Rectal smooth muscle tissue (tissue), 1 donor: Measurements from ENCODE around the gene OR8H1.

Experiments used
- H3K27ac ChIP-seq: one replicate; pipeline ENCODE4 v1.7.0; 2013; ENCODE audit warnings: low read depth, low read length, inconsistent platforms
- H3K27me3 ChIP-seq: one replicate; pipeline ENCODE4 v1.7.0; 2013; ENCODE audit warnings: low read length; ENCODE audit not compliant: control insufficient read depth, insufficient read depth
- H3K36me3 ChIP-seq: one replicate; pipeline ENCODE4 v1.7.0; 2013; ENCODE audit warnings: low read length; ENCODE audit not compliant: control insufficient read depth, insufficient read depth
- H3K4me1 ChIP-seq: one replicate; pipeline ENCODE4 v1.7.0; 2013; ENCODE audit warnings: low read length; ENCODE audit not compliant: control insufficient read depth, insufficient read depth
- H3K4me3 ChIP-seq: one replicate; pipeline ENCODE4 v1.7.0; 2013; ENCODE audit warnings: low read length
- H3K9ac ChIP-seq: one replicate; pipeline ENCODE4 v1.7.0; 2013; ENCODE audit warnings: low read length

Gene OR8H1, protein sequence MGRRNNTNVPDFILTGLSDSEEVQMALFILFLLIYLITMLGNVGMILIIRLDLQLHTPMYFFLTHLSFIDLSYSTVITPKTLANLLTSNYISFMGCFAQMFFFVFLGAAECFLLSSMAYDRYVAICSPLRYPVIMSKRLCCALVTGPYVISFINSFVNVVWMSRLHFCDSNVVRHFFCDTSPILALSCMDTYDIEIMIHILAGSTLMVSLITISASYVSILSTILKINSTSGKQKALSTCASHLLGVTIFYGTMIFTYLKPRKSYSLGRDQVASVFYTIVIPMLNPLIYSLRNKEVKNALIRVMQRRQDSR

DNA sequence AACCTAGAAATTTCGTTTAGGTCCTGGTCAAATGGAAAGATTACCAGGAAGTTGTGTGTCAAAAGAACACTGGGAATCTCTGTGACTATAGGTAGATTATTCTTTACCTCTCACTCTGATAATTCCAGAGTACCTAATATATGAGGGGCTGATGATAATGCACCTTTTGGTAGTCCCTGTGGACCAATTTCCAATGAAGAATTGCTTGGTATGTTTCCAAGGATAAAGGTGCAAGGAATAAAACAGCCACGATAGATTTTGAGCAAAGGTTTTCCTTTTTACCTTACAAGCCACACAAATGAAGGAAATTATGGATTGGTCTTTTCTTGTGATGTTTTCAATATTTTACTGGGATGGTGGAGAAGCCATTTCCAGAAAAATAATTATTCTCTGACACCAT, at the start of gene OR8H1:
TSS of gene OR8H1 (minus strand) at position 101 of the 400 bp plus-strand sequence. CDS start 1,192 bp downstream, outside the sequence.
- Histone ChIP-seq H3K9ac (no peak within 1 kb of the TSS), H3K4me1 (no peaks in the 10 kb centered on the region), H3K27ac (no peak within 1 kb of the TSS), H3K4me3 (no peak within 1 kb of the TSS), H3K27me3 (no peaks in the 10 kb centered on the region), H3K36me3 (no peaks in the 10 kb centered on the region)

DNA sequence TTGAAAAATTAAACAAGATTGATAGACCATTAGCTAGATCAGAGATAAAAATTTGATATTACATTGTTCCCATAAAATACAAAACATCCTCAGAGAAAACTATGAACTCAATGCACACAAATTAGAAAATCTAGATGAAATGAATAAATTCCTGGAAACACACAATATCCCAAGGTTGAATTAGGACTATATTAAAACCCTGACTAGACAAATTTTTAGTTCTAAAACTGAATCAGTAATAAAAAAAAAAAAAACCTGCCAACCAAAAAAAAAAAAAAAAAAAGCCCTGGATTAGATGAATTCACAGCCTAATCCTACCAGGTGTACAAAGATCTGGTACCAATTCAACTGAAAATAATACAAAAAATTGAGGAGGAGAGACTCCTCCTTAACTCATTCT, 48.2 kb upstream of the OR8H1 start:
- Histone ChIP-seq H3K4me1 (no peaks in the 10 kb centered on the region), H3K4me3 (no peak overlapping the region), H3K36me3 (no peaks in the 10 kb centered on the region), H3K27ac (no peak overlapping the region), H3K9ac (no peak overlapping the region), H3K27me3 (no peaks in the 10 kb centered on the region)

DNA sequence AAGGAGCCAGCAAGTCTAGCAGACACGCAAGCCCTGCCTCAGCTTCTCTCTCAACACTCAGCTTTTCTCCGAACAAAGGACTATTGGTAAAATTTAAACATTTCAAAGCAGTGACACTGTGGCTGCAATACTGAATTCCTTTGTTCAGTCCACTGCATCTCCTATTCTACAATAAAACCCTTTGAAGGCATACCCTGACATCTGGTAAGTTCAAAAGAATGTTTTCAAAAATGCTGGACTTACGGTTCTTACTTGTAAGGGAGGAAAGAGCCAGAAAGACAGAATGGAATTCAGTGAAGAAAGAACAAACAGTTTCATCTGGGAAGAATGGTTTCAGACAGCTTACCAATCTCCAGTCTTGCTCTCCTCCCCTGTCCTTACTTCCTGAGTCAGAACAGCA, 41.1 kb upstream of the OR8H1 start:
- Histone ChIP-seq H3K4me1 (no peaks in the 10 kb centered on the region), H3K36me3 (no peaks in the 10 kb centered on the region), H3K4me3 (no peak overlapping the region), H3K9ac (no peak overlapping the region), H3K27me3 (no peaks in the 10 kb centered on the region), H3K27ac (no peak overlapping the region)

DNA sequence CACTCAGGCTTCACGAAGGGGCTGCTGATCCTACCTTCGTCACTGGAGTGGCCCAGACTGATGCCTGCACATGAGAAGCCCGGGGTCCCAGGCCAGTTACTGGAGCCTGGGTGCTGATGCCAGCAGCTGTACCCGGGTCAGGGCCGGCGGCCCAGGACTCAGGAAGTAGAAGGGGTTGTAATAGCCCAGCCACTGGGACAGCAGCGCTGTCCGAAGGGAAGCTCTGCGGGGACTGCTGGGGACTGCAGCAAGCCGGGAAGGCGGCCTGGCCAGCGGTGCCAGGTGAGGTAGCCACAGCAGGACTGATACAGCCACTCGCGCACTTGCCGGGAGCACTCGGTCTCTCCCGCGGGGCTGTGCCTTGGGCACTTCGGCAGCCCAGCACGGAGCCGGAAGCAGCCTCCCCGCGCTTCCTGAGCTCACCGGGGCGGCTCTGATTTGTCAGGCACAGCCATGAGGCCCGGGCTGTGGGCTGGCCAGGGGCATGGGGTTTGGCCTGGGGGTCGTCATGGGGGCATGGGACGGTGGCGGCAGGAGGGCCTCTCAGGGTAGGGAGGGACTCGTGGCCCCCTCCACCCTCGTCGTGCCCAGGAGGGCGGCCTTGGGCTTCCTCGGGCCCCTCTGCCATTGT, 39.9 kb upstream of the OR8H1 start:
- no peak overlapping the region for H3K27ac ChIP-seq
- no peak overlapping the region for H3K9ac ChIP-seq
- no peaks in the 10 kb centered on the region for H3K36me3 ChIP-seq
- H3K4me3 ChIP-seq = no peak overlapping the region
- no peaks in the 10 kb centered on the region for H3K4me1 ChIP-seq
- H3K27me3 ChIP-seq = no peaks in the 10 kb centered on the region

DNA sequence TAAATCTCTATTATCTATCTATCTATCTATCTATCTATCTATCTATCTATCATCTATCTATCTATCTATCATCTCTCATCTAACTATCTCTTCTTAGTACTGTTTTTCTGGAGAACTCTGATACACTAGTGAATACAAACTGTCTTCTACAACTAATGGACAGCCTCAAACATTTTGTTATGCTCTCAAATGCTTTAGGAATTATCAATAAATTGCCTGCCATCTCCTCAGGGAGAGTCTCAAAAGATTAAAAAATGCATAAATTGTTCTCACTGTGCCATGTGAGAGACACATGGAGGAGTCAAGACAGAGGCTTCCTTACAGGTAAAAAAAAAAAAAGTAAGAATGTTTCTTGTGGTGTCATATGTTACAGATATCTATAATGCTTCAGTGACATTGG, 22.8 kb upstream of the OR8H1 start, which contains the start of gene OR8K3:
TSS of gene OR8K3 (plus strand) at position 301 of the 400 bp plus-strand sequence. CDS start 3,163 bp downstream, outside the sequence.
- no peak within 1 kb of the TSS for H3K27ac ChIP-seq
- no peaks in the 10 kb centered on the region for H3K4me1 ChIP-seq
- H3K9ac ChIP-seq = no peak within 1 kb of the TSS
- H3K4me3 ChIP-seq = no peak within 1 kb of the TSS
- no peaks in the 10 kb centered on the region for H3K36me3 ChIP-seq
- H3K27me3 ChIP-seq = no peaks in the 10 kb centered on the region

DNA sequence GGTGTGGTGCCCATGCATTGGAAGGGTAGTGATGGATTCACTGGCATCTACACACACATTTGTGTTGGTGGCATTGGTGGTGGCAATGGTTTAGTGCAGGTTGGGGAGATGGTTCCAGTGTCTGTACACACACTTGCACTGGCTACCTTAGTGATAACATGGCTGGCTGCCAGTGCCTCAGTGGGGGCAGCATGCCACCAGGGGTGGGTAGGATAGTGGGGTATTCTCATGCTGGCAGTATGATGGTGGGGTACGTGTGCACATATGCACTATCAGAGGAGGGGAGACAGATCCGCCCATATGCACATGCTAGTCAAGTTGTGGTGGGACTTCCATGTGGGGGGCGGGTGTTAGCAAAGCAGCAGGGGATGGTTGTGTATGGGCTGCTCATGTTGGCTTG, 15.8 kb upstream of the OR8H1 start:
- no peak overlapping the region for H3K27ac ChIP-seq
- no peak overlapping the region for H3K4me3 ChIP-seq
- H3K4me1 ChIP-seq = no peaks in the 10 kb centered on the region
- no peaks in the 10 kb centered on the region for H3K27me3 ChIP-seq
- no peaks in the 10 kb centered on the region for H3K36me3 ChIP-seq
- no peak overlapping the region for H3K9ac ChIP-seq

DNA sequence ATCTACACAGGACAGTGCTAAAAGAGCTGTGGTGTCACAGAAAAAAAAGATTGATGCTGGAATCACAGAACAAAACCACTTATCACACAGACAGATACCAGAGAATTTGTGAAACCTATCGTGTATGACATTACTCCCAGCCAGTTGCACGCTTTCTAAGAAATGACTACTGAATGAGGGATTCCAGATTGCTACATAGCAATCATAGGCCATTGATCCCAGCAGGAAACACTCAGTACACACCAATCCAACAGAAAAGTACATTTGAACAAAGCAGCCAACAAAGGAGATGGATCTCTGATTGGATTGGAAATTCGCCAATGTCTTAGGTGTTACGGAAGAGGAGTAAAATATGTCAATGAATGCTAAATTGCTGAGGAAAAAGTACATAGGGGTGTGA, 4.8 kb upstream of the OR8H1 start:
- H3K27me3 ChIP-seq = no peaks in the 10 kb centered on the region
- H3K27ac ChIP-seq = no peak overlapping the region
- no peaks in the 10 kb centered on the region for H3K36me3 ChIP-seq
- no peak overlapping the region for H3K9ac ChIP-seq
- no peaks in the 10 kb centered on the region for H3K4me1 ChIP-seq
- no peak overlapping the region for H3K4me3 ChIP-seq

DNA sequence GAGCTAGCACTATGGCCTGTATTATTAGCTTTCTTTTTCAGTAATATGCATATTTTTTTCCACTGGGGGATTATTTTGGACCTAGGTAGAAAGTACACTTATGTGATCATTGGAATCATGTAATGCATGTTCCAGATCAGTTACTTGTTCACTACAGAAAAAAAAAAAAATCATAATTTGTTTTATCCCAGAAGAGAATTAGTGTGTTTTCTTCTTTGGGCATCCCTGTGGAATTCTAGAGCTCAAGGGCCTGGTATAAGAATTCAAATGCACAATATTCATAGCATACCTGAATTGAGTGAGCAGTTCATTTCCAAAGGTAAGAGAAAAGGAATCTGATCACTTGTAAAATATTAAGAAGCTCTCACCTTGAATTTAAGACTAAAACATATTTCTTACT, 18.2 kb downstream of the OR8H1 start, which contains the start of gene OR5T1:
TSS of gene OR5T1 (plus strand) at position 301 of the 400 bp plus-strand sequence. CDS start 1,485 bp downstream, outside the sequence.
- H3K4me3 ChIP-seq = no peak within 1 kb of the TSS
- no peaks in the 10 kb centered on the region for H3K36me3 ChIP-seq
- H3K4me1 ChIP-seq = no peaks in the 10 kb centered on the region
- H3K27ac ChIP-seq = no peak within 1 kb of the TSS
- no peaks in the 10 kb centered on the region for H3K27me3 ChIP-seq
- H3K9ac ChIP-seq = no peak within 1 kb of the TSS

DNA sequence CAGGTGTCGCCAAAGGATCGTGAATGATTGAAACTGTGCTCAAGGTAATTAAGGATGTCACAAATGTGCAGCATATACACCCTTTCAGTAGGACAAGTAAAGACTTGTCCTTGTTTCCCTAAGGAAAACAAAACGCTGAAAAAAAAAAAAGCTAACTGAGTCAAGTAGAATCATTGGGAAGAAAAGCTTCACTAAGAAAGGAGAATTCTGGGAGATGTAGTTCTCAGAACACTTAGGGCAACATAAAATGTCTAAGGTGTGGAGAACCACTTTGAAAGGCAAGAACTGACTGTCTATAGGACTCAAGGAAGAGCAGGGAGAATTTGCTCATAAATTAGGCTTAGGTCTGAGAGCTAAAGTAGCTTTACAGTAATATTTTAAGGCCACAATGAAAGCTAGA, 21.0 kb downstream of the OR8H1 start:
- Histone ChIP-seq H3K36me3 (no peaks in the 10 kb centered on the region), H3K4me3 (no peak overlapping the region), H3K4me1 (no peaks in the 10 kb centered on the region), H3K27me3 (no peaks in the 10 kb centered on the region), H3K27ac (no peak overlapping the region), H3K9ac (no peak overlapping the region)

DNA sequence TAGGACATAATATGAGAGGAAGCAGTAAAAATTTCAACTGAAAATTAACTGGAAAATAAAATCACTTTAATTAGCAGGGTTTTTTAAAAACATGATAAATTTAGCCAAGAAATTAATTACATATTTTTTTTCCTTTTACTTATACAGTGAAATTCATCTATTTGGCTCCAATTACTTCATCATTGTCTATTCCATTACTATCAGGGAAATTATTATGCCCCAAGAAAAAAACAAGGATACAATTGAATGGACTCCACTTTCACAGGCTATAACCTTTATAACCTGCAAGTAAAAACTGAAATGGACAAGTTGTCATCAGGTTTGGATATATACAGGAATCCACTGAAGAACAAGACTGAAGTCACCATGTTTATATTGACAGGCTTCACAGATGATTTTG, 40.1 kb downstream of the OR8H1 start, which contains the start of gene OR5T3:
TSS of gene OR5T3 (plus strand) at position 301 of the 400 bp plus-strand sequence. CDS start at position 301, 0 bp downstream.
- no peaks in the 10 kb centered on the region for H3K4me1 ChIP-seq
- no peaks in the 10 kb centered on the region for H3K27me3 ChIP-seq
- H3K9ac ChIP-seq = no peak within 1 kb of the TSS
- no peaks in the 10 kb centered on the region for H3K36me3 ChIP-seq
- H3K4me3 ChIP-seq = no peak within 1 kb of the TSS
- H3K27ac ChIP-seq = no peak within 1 kb of the TSS
